Uterus (tissue), 2 donors: Measurements from ENCODE around the gene GRIK4.

Experiments used
- CTCF ChIP-seq, 4 experiments: fragments of 200-600 bp in 2 of 4; fragments of 450-650 bp in 2 of 4; sonication (generic) in 2 of 4; IDR thresholded peaks; one replicate each; pipeline ENCODE4 v1.5.1; 2016 to 2019; ENCODE audit warnings: antibody characterized with exemption in 4 of 4, mild to moderate bottlenecking in 2 of 4, moderate library complexity in 1 of 4
- POLR2A ChIP-seq, 2 donors: fragments of 450-650 bp; IDR thresholded peaks; one replicate each; pipeline ENCODE4 v1.6.1; 2016; ENCODE audit warnings: antibody characterized with exemption in 2 of 2, mild to moderate bottlenecking in 1 of 2, moderate library complexity in 1 of 2

- TF ChIP-seq CTCF (IDR thresholded peaks at IDR 0.05) (no peak), POLR2A (IDR thresholded peaks at IDR 0.05) (no peak)
Measured at GRCh38 chr11:120867531-120867930, 356.0 kb downstream of the GRIK4 start.
